Transverse colon (tissue), 4 donors: ENCODE data around the gene RNF14. TPM values are rescaled to one million over a fixed set of nuclear protein-coding genes. Genes with fewer than 3 reads are reported as not detected.
A peak's percentile ranks its signal among the peaks of the same experiment; 100 is the strongest.

Experiments
- DNase-seq: peaks from one replicate; pipeline ENCODE4 v3.0.0-alpha.2; 2019
- H3K27ac ChIP-seq, 4 donors: fragments of 200-600 bp; sonication (generic); 2 replicates each; pipeline ENCODE4 v1.5.1; 2016 to 2018; ENCODE audit warnings: inconsistent platforms in 4 of 4
- H3K27me3 ChIP-seq: fragments of 200-600 bp; sonication (generic); 2 replicates; pipeline ENCODE4 v1.5.1; 2017; ENCODE audit warnings: inconsistent platforms
- H3K36me3 ChIP-seq, 4 donors: fragments of 200-600 bp; sonication (generic); 2 replicates each; pipeline ENCODE4 v1.5.1; 2017 to 2019; ENCODE audit warnings: inconsistent platforms in 4 of 4
- H3K4me1 ChIP-seq, 4 donors: fragments of 200-600 bp; sonication (generic); 2 replicates each; pipeline ENCODE4 v1.5.1; 2017 to 2020; ENCODE audit warnings: inconsistent platforms in 4 of 4
- H3K4me3 ChIP-seq, 4 donors: fragments of 200-600 bp; sonication (generic); 1 replicate in 1 of 4; 2 replicates in 3 of 4; pipeline versions ENCODE4 v1.5.1 to v1.6.1; 2017 to 2019; ENCODE audit warnings: inconsistent platforms in 4 of 4
- H3K9me3 ChIP-seq, 2 donors: fragments of 200-600 bp; sonication (generic); 2 replicates each; pipeline ENCODE4 v1.5.1; 2017 to 2019; ENCODE audit warnings: inconsistent platforms in 2 of 2
- CTCF ChIP-seq, 5 experiments: fragments of 200-600 bp in 3 of 5; fragments of 450-650 bp in 2 of 5; sonication (generic) in 3 of 5; IDR thresholded peaks; 1 replicate in 2 of 5; 2 replicates in 3 of 5; pipeline ENCODE4 v1.5.1; 2016 to 2017; ENCODE audit warnings: antibody characterized with exemption in 5 of 5, inconsistent platforms in 3 of 5, mild to moderate bottlenecking in 2 of 5, moderate library complexity in 1 of 5
- EP300 ChIP-seq: sonication (generic); formaldehyde crosslinking; IDR thresholded peaks from one replicate; pipeline ENCODE4 v1.6.1; 2017; ENCODE audit warnings: antibody characterized with exemption, low read depth
- POLR2A ChIP-seq: fragments of 450-650 bp; IDR thresholded peaks from one replicate; pipeline ENCODE4 v1.6.1; 2016; ENCODE audit warnings: antibody characterized with exemption, mild to moderate bottlenecking, moderate library complexity
- POLR2AphosphoS5 ChIP-seq, 3 donors: sonication (generic); formaldehyde crosslinking; IDR thresholded peaks; one replicate each; pipeline ENCODE4 v1.6.1; 2016; ENCODE audit warnings: antibody characterized with exemption in 3 of 3
- WGBS, 2 donors: methylation state at CpG; one replicate each; pipeline ENCODE4 v1.1.5; 2018; ENCODE audit warnings: low coverage in 1 of 2; 5-methylcytosine and 5-hydroxymethylcytosine counted together
- in situ Hi-C, 4 donors: fragments of 200-750 bp; cut with MboI; loops; one replicate each; pipeline versions ENCODE4 v1.15.0 to v1.15.1; 2017; ENCODE audit warnings: low sequenced_read_pairs in 3 of 4, low pct_ligation_motif_present in 1 of 4, low pct_unique_long_range_greater_than_20kb in 1 of 4
- intact Hi-C: fragments of 100-400 bp; cut with DNase I; formaldehyde crosslinking; loops from one replicate; pipeline ENCODE4 v1.15.1; 2023; ENCODE audit warnings: low total_unique reads
- total RNA-seq, 4 donors: library from RNA; depleted of rRNA; stranded (reverse); fragments of >200 nt; gene quantifications; one replicate each; pipeline ENCODE4 v1.1.0, GENCODE V29; 2016

The RNF14 gene
- total RNA-seq, 4 donors from 2014 or later: 15.3 to 66.7 (median 57.1) TPM

DNA sequence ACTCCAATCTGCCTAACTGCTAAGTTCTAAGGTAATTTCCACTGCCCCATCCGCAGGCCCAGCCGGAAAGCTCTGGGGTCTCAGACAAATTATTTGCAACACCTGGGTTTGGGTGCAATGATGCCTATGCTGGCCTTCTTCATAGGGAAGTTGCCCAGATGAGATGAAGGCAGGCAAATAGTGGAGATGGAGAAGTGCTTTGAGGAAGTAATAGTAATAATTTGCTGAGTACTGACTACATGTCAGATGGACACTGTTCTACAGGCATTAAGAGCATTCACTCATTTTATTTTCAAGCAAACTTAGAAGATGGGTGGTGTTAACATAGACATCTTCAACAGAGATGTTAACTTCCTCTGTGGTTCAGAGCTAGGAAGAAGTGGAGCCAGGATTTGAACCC lies 14.7 kb upstream of the RNF14 start:
- intact Hi-C loops: no loop called here
- 94% methylated on average over 2 of the region's 2 CpGs; no CpG with 5 or more reads in 1 of the 2 donors for WGBS, 2 donors

DNA sequence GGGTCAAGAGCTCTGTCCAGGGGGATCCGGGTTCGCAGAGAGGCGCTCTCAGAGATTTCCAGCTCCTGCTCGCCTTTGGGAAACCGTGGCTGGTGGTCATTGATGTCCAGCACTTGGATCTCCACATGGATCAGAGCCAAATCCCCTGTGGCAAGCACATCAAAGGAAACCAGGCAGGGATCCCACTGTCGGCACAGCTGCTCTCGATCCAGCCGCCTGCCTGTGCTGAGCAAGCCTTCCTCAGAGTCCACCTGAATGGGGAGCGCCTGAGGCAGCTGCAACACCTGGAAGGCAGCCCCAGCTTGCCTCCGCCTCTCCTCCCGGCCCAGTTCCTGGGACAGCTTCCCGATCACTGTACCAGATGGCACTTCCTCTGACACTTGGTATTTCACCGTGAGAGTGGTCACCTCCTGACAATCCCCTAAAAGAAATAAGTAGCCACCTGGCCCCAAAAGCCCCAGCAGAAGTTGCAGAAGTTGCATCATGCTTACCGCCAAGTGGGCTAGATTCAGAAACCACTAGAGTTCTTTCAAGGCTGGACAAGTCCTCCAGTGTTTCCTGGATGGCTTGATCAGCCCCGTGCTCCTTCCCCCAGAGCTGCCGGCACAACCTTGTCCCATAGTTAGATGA lies 11.4 kb upstream of the RNF14 start:
- in situ Hi-C loops (loop anchor here in 3 of 4 donors (5.0 to 10.0 kb wide), 4 partner anchors 73 to 265 kb away; no protein-coding TSS in a partner anchor), intact Hi-C loops (loop anchor here (5.0 kb wide), 1 partner anchor 265 kb away; no protein-coding TSS in a partner anchor)

More for the DNA sequence above, 14.7 kb upstream of the RNF14 start:
- TF ChIP-seq CTCF (IDR thresholded peaks at IDR 0.05) (no peak), POLR2A (no peak), POLR2AphosphoS5 (IDR thresholded peaks at IDR 0.05) (no peak), EP300 (no peak)
- no peaks in the 10 kb centered on the region for H3K36me3 ChIP-seq
- H3K9me3 ChIP-seq: no peaks in the 10 kb centered on the region
- peaks cover 0 to 6% (median 0%) of the 10 kb centered on the region in 4 donors for H3K4me1 ChIP-seq
- H3K4me3 ChIP-seq: no peak overlapping the region
- DNase-seq: no peak
- in situ Hi-C loops: loop anchor here in 2 of 4 donors (10.0 kb wide), 2 partner anchors 69 to 259 kb away; no protein-coding TSS in a partner anchor
- H3K27me3 ChIP-seq: no peaks in the 10 kb centered on the region
- no peak overlapping the region for H3K27ac ChIP-seq

GRCh38 chr5:141958113-141958512 lies 10.8 kb upstream of the RNF14 start, which contains the start of gene PCDH12:
PCDH12 (minus strand) TSS chr5:141958202; CDS start chr5:141957851, 351 bp downstream.
- in situ Hi-C loops: loop anchor here in 3 of 4 donors (5.0 to 10.0 kb wide), 4 partner anchors 73 to 266 kb away; no protein-coding TSS in a partner anchor

More for the DNA sequence above, 11.4 kb upstream of the RNF14 start:
- Histone ChIP-seq H3K27me3 (no peaks in the 10 kb centered on the region), H3K9me3 (no peaks in the 10 kb centered on the region), H3K27ac (peak overlapping the region in 2 of 4 donors; percentile 40 to 50), H3K4me3 (no peak overlapping the region), H3K36me3 (no peaks in the 10 kb centered on the region), H3K4me1 (peaks cover 0 to 18% (median 3%) of the 10 kb centered on the region in 4 donors)
- no peak for DNase-seq
- no peak for TF ChIP-seq POLR2AphosphoS5 (IDR thresholded peaks at IDR 0.05)
- no peak for TF ChIP-seq EP300
- TF ChIP-seq POLR2A: no peak
- no peak for TF ChIP-seq CTCF (IDR thresholded peaks at IDR 0.05)
- 79% methylated on average over 16 of the region's 16 CpGs; no CpG with 5 or more reads in 1 of the 2 donors for WGBS, 2 donors

More at GRCh38 chr5:141958113-141958512, 10.8 kb upstream of the RNF14 start, which contains the start of gene PCDH12:
- Histone ChIP-seq H3K4me1 (peaks cover 0 to 18% (median 3%) of the 10 kb centered on the region in 4 donors), H3K9me3 (no peaks in the 10 kb centered on the region), H3K27me3 (no peaks in the 10 kb centered on the region), H3K4me3 (no peak within 1 kb of the TSS), H3K36me3 (no peaks in the 10 kb centered on the region), H3K27ac (peak within 1 kb of the TSS in 2 of 4 donors; percentile 40 to 50)
- no peak for TF ChIP-seq POLR2A
- TF ChIP-seq CTCF (IDR thresholded peaks at IDR 0.05): no peak
- peak in 1 of 3 donors; percentile 16 for TF ChIP-seq POLR2AphosphoS5 (IDR thresholded peaks at IDR 0.05)
- TF ChIP-seq EP300: no peak
- peak; percentile 13 for DNase-seq
- intact Hi-C loops: loop anchor here (5.0 kb wide), 1 partner anchor 266 kb away; no protein-coding TSS in a partner anchor
- 27 to 42% methylated on average over 2 to 7 of the region's 7 CpGs for WGBS, 2 donors
